WI38 (cell line): Measurements from ENCODE around the gene MYO1E.

ENCODE experiments used
- H3K4me3 ChIP-seq: 2 replicates; pipeline ENCODE4 v1.5.1; 2011; ENCODE audit warnings: low read depth, mild to moderate bottlenecking, control low read depth, low read length
- CTCF ChIP-seq: IDR thresholded peaks from 2 replicates; pipeline ENCODE4 v1.5.1; 2012; ENCODE audit warnings: low read depth, mild to moderate bottlenecking, control low read depth, low read length

The MYO1E gene

GRCh38 chr15:59384507-59384906 is 11.8 kb upstream of the MYO1E start:
- H3K4me3 ChIP-seq, result no peak overlapping the region
- no peak for TF ChIP-seq CTCF

- no peak for TF ChIP-seq CTCF
- no peak overlapping the region for H3K4me3 ChIP-seq
These were observed 8.4 kb upstream of the MYO1E start for GRCh38 chr15:59380902-59381610.

GRCh38 chr15:59379531-59379930 is 6.9 kb upstream of the MYO1E start:
- no peak for TF ChIP-seq CTCF

GRCh38 chr15:59378855-59379254 is 6.2 kb upstream of the MYO1E start:
- no peak overlapping the region for H3K4me3 ChIP-seq
- no peak for TF ChIP-seq CTCF

More at GRCh38 chr15:59379531-59379930, 6.9 kb upstream of the MYO1E start:
- H3K4me3 ChIP-seq, result no peak overlapping the region

GRCh38 chr15:59377924-59378323 is 5.3 kb upstream of the MYO1E start:
- no peak overlapping the region for H3K4me3 ChIP-seq
- TF ChIP-seq CTCF, result no peak

- H3K4me3 ChIP-seq, result no peak overlapping the region
- TF ChIP-seq CTCF, result no peak
These were observed 4.1 kb upstream of the MYO1E start for GRCh38 chr15:59376733-59377132.

GRCh38 chr15:59373215-59373614 is 544 bp upstream of the MYO1E start:
- TF ChIP-seq CTCF, result no peak
- peak overlapping the region; percentile 93 for H3K4me3 ChIP-seq
